Loucy (cell line): ENCODE data around the gene RMC1.
"Not testable (repeated sequence)": the region's sequence is repeated elsewhere in the genome, so short reads cannot be mapped to it uniquely, and the experiment has no call there.

Experiments
- EZH2phosphoT487 ChIP-seq: fragments of 200-600 bp; IDR thresholded peaks from 2 replicates; pipeline ENCODE4 v1.6.1; 2018; ENCODE audit warnings: antibody characterized with exemption, mild to moderate bottlenecking, moderate library complexity, borderline replicate concordance
- TF ChIP-seq, protein P1 (sequence below): fragments of 200-600 bp; sonication (generic); conservative IDR thresholded peaks from 2 replicates; pipeline ENCODE4 v1.5.1; 2014; ENCODE audit warnings: mild to moderate bottlenecking, antibody characterized with exemption, low read length

DNA sequence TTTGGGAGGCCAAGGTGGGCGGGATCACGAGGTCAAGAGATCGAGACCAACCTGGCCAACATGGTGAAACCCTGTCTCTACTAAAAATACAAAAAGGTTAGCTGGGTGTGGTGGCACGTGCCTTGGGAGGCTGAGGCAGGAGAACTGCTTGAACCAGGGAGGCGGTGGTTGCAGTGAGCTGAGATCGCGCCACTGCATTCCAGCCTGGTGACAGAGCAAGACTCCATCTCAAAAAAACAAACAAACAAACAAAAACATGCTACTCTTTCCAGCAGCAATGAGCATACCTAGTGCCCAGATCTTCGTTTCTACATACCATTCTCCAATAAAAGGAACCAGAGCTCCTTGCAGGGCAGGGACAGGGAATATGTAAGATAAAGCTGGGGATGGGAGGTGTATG is 54.2 kb downstream of the RMC1 start:
- TF ChIP-seq, protein P1, sequence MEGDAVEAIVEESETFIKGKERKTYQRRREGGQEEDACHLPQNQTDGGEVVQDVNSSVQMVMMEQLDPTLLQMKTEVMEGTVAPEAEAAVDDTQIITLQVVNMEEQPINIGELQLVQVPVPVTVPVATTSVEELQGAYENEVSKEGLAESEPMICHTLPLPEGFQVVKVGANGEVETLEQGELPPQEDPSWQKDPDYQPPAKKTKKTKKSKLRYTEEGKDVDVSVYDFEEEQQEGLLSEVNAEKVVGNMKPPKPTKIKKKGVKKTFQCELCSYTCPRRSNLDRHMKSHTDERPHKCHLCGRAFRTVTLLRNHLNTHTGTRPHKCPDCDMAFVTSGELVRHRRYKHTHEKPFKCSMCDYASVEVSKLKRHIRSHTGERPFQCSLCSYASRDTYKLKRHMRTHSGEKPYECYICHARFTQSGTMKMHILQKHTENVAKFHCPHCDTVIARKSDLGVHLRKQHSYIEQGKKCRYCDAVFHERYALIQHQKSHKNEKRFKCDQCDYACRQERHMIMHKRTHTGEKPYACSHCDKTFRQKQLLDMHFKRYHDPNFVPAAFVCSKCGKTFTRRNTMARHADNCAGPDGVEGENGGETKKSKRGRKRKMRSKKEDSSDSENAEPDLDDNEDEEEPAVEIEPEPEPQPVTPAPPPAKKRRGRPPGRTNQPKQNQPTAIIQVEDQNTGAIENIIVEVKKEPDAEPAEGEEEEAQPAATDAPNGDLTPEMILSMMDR, result not testable (repeated sequence)
- TF ChIP-seq EZH2phosphoT487, result not testable (repeated sequence)
